Stimulated activated CD4-positive, alpha-beta T cell treated with anti-CD3 and anti-CD28 coated beads, TNF-alpha, amount 100 ng/mL, for 48 hours (primary cell): ENCODE results near the gene NANP.

ENCODE experiments used
- DNase-seq, 3 donors: peaks; one replicate each; pipeline ENCODE4 v3.0.0-alpha.2; 2020; ENCODE audit warnings: low read depth in 3 of 3

NANP gene

DNA sequence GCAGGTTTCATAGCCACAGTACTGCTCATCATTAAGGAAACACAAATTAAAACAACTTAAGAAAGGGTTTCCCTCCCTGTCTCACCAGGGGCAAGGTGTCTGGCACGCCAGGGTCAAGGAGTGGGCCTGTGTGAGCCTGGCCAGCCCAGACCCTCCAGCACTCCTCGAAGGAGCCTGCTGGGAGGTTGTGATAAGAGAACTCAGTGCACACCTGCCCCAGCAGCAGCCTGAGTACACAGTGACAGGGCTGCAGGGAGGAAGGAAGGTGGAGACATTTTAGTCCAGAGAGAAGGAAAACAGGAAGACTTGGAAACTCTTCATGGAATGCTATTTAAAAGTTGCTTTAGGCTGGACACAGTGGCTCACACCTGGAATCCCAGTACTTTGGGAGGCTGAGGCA is 52.6 kb downstream of the NANP start:
- DNase-seq: no peak

- DNase-seq: no peak
Observed at GRCh38 chr20:25570148-25570530, 53.7 kb downstream of the NANP start.

DNA sequence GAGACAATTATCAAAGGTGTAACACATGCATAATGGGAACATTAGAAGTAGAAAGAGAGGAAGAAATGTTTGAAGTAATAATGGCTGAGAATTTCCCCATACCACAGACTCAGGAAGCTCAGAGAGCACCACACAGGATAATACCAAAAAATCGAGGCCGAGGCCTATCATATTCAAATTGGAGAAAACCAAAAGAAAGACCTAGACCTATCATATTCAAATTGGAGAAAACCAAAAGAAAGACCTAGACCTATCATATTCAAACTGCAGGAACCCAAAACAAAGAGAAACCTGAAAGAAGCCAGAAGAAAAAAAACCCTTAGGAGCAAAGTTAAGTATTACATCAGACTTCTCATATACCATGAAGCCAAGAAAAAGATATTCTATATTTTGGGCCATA is 56.5 kb downstream of the NANP start:
- DNase-seq: no peak

DNA sequence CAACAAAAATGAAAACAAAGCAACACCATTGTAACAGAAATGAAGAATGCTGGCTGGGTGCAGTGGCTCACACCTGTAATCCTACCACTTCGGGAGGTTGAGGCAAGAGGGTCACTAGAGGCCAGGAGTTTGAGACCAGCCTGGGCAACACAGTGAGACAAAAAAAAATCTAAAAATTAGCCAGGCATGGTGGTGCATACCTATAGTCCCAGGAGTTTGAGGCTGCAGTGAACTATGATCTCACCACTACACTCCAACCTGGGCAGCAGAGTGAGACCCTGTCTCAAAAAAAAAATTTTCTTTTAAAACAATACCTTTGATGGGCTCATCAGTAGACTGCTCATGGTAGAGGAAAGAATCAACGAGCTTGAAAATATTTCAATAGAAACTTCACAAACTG is 57.0 kb downstream of the NANP start:
- DNase-seq: no peak

DNA sequence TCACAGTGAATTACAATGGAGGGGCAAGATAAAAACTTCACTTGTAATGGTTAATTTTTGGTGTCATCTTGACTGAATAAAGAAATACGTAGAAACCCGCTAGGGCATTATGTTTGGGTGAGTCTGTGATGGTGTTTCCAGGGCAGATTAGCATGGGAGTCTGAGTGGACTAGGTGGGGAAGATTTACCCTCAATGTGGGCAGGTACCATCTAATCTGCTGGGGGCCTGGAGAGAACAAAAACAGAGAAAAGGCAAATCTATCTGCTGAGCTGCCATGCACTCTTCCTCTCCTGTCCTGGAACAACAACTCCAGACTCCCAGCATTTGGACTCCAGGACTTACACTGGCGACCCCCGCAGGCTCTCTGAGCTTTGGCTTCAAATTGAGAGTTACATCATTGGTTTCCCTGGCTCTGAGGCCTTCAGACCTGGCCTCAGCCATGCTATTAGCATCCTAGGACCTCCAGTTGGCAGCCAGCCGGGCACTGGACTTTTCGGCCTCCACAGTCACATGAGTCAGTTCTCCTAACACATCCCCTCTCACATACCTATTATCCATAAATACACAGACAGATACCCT is 58.1 kb downstream of the NANP start:
- no peak for DNase-seq

DNA sequence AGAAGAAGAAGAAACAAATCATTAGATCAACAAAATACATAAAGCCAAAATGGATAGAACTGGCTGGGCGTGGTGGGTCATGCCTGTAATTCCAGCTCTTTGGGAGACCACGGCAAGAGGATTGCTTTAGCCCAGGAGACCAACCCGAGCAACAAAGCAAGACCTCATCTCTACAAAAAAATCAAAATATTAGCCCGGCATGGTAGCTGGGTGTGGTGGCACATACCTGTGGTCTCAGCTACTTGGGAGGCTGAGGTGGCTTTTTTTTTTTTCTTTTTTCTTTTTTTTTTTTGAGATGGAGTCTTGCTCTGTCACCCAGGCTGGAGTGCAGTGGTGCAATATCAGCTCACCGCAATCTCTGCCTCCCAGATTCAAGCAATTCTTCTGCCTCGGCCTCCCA is 59.9 kb downstream of the NANP start:
- DNase-seq: no peak

GRCh38 chr20:25563362-25563761 is 60.5 kb downstream of the NANP start:
- no peak for DNase-seq
